HG03045 (cell line): ENCODE measurements around the gene FLII.
"Not testable (repeated sequence)": the region's sequence is repeated elsewhere in the genome, so short reads cannot be mapped to it uniquely, and the experiment has no call there.

Experiments used
- ATAC-seq: cut with Tn5 transposase; IDR thresholded peaks from one replicate; pipeline ENCODE4 v1.9.1; 2021; ENCODE audit warnings: mild to moderate bottlenecking, moderate library complexity; ENCODE audit not compliant: unreplicated experiment

FLII gene

GRCh38 chr17:18224387-18225120 lies 34.0 kb downstream of the FLII start:
- ATAC-seq, result no peak

DNA sequence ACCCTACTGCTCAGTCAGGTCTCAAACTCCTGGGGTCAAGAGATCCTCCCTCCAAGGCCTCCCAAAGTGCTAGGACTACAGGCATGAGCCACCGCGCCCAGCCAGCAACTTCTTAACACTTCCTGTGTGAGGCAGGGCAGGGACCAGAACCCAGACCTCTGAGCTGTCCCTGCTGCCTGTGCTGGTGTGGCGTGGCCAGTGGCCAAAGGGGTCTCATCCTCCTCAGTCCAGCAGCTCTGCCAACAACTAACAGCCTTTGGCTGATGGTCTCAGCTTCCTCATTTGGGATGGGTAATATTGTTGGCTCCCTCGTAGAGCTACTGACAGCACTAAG lies 34.5 kb downstream of the FLII start:
- ATAC-seq, result no peak

DNA sequence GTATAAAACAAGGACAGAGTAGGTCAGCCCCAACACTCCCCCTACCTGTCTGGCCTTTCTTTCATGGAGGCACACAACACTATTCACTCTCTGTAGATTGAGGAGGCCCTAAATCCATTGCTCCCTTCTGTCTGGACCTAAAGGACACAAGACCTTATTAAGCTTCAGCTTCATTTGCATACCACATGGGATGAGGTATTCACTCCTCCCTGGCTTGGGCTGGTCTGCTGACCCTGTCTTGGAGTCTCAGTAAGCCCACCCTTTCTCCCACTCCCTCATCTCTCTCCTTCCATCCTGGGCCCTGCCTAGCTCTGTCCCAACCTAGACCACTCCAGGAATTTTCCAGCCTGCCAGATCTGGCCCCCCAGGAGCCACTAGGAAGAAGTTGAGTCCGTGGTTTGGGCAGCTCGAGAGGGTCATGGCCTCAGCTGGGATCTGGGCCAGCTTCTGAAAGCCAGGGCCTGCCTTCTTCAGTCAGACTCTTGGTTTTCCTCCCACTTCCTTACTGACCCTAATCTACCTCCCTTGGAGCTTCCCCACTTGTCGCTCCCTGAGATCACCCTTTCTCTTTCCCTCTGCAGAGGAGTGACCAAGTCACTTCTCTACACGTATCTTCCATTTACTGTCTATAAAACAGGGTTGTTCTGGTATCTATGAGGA lies 39.7 kb downstream of the FLII start:
- ATAC-seq, result no peak

GRCh38 chr17:18217412-18218015 lies 41.0 kb downstream of the FLII start:
- ATAC-seq, result no peak

GRCh38 chr17:18216906-18217305 lies 41.6 kb downstream of the FLII start:
- ATAC-seq, result not testable (repeated sequence)

DNA sequence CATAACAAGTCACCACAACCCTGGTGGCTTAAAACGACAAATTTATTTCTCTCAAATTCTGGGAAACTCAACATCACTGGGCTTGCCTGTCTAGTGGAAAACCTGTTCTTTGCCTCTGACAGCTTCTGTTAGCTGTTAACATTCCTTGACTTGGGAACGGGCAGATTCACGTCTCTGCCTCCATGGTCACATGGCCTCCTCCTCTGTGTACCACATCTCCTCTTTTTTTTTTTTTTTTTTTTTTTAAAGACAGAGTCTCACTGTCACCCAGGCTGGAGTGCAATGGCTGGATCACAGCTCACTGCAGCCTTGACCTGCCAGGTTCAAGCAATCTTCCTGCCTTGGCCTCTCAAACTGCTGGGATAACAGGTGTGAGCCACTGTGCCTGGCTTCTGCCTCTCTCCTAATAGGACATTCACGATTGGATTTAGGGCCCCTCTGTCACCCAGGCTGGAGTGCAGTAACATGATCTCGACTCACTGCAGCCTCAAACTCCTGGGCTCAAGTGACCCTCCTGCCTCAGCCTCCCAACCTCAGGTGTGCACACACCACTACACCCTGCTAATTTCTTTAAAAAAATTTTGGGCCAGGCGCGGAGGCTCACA lies 44.8 kb downstream of the FLII start:
- ATAC-seq, result no peak

- no peak for ATAC-seq
These were observed 50.4 kb downstream of the FLII start for GRCh38 chr17:18208092-18208491.

- no peak for ATAC-seq
These were observed 51.6 kb downstream of the FLII start for GRCh38 chr17:18206962-18207361.

GRCh38 chr17:18205861-18206260 lies 52.7 kb downstream of the FLII start:
- ATAC-seq, result no peak

- ATAC-seq, result no peak
These were observed 55.2 kb downstream of the FLII start for GRCh38 chr17:18203308-18203707.

GRCh38 chr17:18201108-18201507 lies 57.4 kb downstream of the FLII start:
- no peak for ATAC-seq

GRCh38 chr17:18198530-18198929 lies 60.0 kb downstream of the FLII start:
- ATAC-seq, result no peak

DNA sequence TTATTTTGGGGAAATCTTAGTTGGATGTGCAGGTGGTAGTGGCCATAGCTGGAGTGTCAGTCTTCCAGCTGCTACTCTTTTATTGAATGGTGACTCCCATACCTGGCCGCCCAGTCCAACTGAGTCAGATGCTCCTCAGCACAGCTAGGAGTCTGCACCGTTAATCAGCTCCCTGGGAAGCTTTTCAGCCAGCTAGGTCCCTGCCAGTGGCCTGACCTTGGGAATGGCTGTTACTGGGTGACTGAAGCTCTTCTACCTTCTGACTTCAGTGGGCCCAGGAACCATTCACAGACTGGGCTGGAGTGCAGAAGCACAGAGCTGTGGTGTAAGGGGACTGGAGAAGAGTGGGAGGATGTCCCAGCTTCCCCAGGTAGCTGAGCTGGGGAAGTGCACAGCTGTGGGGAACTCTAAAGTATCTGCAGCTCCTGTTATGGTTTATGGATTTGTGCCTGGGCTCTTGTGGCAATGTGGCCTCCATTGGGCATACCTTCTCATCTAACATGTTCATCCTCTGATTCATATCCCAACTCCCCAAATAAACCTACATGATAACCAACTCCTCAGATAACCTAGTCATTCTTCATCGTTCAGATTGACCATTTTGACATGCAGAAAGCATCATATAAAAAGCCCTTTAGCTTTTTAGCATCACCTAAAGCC lies 60.9 kb downstream of the FLII start:
- ATAC-seq, result no peak

GRCh38 chr17:18195246-18195645 lies 63.3 kb downstream of the FLII start:
- ATAC-seq, result no peak
